Measurements from ENCODE around the gene DHRSX.

GRCh38 chrX:2348211-2348610 is 152.6 kb downstream of the DHRSX start:
- TF ChIP-seq POLR2AphosphoS5 (IDR thresholded peaks at IDR 0.05) (no peak), CTCF (IDR thresholded peaks at IDR 0.05) (no peak), EP300 (IDR thresholded peaks at IDR 0.05) (no peak)

All from esophagus muscularis mucosa (tissue), 4 donors.